Thyroid gland (tissue), 4 donors: ENCODE data around the gene SLC51B.

ENCODE experiments used
- CTCF ChIP-seq, 6 experiments: fragments of 200-600 bp in 3 of 6; fragments of 450-650 bp in 3 of 6; sonication (generic) in 3 of 6; IDR thresholded peaks; one replicate each; pipeline ENCODE4 v1.5.1; 2016 to 2019; ENCODE audit warnings: antibody characterized with exemption in 6 of 6, mild to moderate bottlenecking in 2 of 6, inconsistent platforms in 1 of 6, moderate library complexity in 1 of 6
- POLR2A ChIP-seq, 2 donors: fragments of 450-650 bp; IDR thresholded peaks; one replicate each; pipeline ENCODE4 v1.6.1; 2017; ENCODE audit warnings: antibody characterized with exemption in 2 of 2, mild to moderate bottlenecking in 2 of 2, moderate library complexity in 1 of 2

DNA sequence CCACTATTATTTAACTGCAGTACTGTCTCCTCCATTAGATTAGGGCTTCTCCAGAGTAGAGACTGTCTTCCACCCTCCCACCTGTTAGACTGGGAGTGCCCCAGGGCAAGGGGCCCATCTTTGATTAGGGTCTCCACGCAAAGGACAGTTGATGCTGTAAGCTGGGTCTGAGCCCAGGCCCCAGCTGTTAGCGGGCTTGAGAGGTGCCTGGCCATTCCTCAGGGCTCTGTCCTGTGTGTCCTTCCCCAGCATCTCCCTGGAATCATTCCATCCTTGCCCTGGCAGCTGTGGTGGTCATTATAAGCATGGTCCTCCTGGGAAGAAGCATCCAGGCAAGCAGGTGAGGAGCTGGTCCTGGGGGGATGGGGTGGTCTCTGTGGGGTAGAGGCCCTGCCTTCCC, 6.1 kb downstream of the SLC51B start:
- TF ChIP-seq CTCF (IDR thresholded peaks at IDR 0.05) (no peak), POLR2A (IDR thresholded peaks at IDR 0.05) (no peak)
